ENCODE results near the gene NPAS3.

NPAS3 gene

GRCh38 chr14:32940711-32941667, 2.3 kb downstream of the NPAS3 start:
- no peak for DNase-seq

GRCh38 chr14:32941668-32942065, 3.0 kb downstream of the NPAS3 start:
- DNase-seq, result no peak

GRCh38 chr14:32947081-32947480, 8.4 kb downstream of the NPAS3 start:
- no peak for DNase-seq

GRCh38 chr14:32947792-32948191, 9.1 kb downstream of the NPAS3 start:
- DNase-seq, result no peak

- DNase-seq, result no peak
Observed at GRCh38 chr14:32950584-32950983, 11.9 kb downstream of the NPAS3 start.

GRCh38 chr14:32967421-32967820, 28.7 kb downstream of the NPAS3 start:
- no peak for DNase-seq

- DNase-seq, result no peak
Observed at GRCh38 chr14:32968972-32969544, 30.4 kb downstream of the NPAS3 start.

- DNase-seq, result no peak
Observed at GRCh38 chr14:32977913-32978312, 39.2 kb downstream of the NPAS3 start.

- no peak for DNase-seq
Observed at GRCh38 chr14:32978691-32979255, 40.1 kb downstream of the NPAS3 start.

GRCh38 chr14:32980178-32980901, 41.7 kb downstream of the NPAS3 start:
- DNase-seq, result no peak

- DNase-seq, result no peak
Observed at GRCh38 chr14:32980902-32981501, 42.3 kb downstream of the NPAS3 start.

- no peak for DNase-seq
Observed at GRCh38 chr14:32984241-32984930, 45.7 kb downstream of the NPAS3 start.

- no peak for DNase-seq
Observed at GRCh38 chr14:32985866-32986265, 47.2 kb downstream of the NPAS3 start.

- DNase-seq, result no peak
Observed at GRCh38 chr14:32986791-32987540, 48.3 kb downstream of the NPAS3 start.

- no peak for DNase-seq
Observed at GRCh38 chr14:32991691-32992090, 53.0 kb downstream of the NPAS3 start.

GRCh38 chr14:32993921-32994320, 55.2 kb downstream of the NPAS3 start:
- DNase-seq, result no peak

GRCh38 chr14:32996343-32996742, 57.7 kb downstream of the NPAS3 start:
- DNase-seq, result no peak

- no peak for DNase-seq
Observed at GRCh38 chr14:32998433-32998832, 59.8 kb downstream of the NPAS3 start.

GRCh38 chr14:33009673-33010072, 71.0 kb downstream of the NPAS3 start:
- no peak for DNase-seq

GRCh38 chr14:33010495-33010894, 71.8 kb downstream of the NPAS3 start:
- no peak for DNase-seq

GRCh38 chr14:33014710-33015109, 76.0 kb downstream of the NPAS3 start:
- no peak for DNase-seq

- peak; percentile 17 for DNase-seq
Observed at GRCh38 chr14:33016613-33017012, 77.9 kb downstream of the NPAS3 start.

Data from NCI-H1048 (cell line).